ENCODE results near the gene SARNP. TPM values are rescaled to one million over a fixed set of nuclear protein-coding genes. Genes with fewer than 3 reads are reported as not detected.

SARNP gene
- polyA plus RNA-seq, 2 of the 4 experiments (the other 2 are of a cell fraction), result 123 to 198 TPM

GRCh38 chr12:55718015-55718414 lies 99.5 kb downstream of the SARNP start:
- Histone ChIP-seq H3K4me3 (no peak overlapping the region), H3K4me1 (peaks cover 54% of the 10 kb centered on the region), H3K9me3 (no peaks in the 10 kb centered on the region), H3K27ac (no peak overlapping the region), H3K4me2 (peak overlapping the region; percentile 93; the same call in 2 of the 3 replicates)
- ATAC-seq, result no peak
- FAIRE-seq, result no peak
- DNase-seq (ENCODE audit: low read depth in 1 of 2, low spot score in 1 of 2), result no peak
- ChIA-PET CTCF (interaction anchor here (3.9 to 12.3 kb wide), 4 partner anchors 12 to 61 kb away, joined by 20 to 139 read pairs (median 51); partner anchors contain the start of genes GDF11 and ITGA7), POLR2A (interaction anchor here (0.9 to 1.0 kb wide), 2 partner anchors 11 to 37 kb away, joined by 3 read pairs; partner anchors contain the start of gene CD63)
- 85% methylated on average over 4 of the region's 4 CpGs for WGBS (ENCODE audit: missing lambda C conversion rate)
- TF ChIP-seq KDM5A (IDR thresholded peaks at IDR 0.05) (no peak), POLR2AphosphoS2 (conservative IDR thresholded peaks at IDR 0.05; ENCODE audit: low read length) (no peak), PHF8 (IDR thresholded peaks at IDR 0.05; ENCODE audit: borderline replicate concordance, low read depth) (no peak), HOXA7 (CRISPR knock-in tag; IDR thresholded peaks at IDR 0.05) (no peak), RNF2 (IDR thresholded peaks at IDR 0.05; ENCODE audit: borderline replicate concordance, low read depth) (no peak), ZNF302 (CRISPR knock-in tag; IDR thresholded peaks at IDR 0.05) (no peak), FOSL2 (IDR thresholded peaks at IDR 0.05) (no peak), FOSL2 (CRISPR knock-in tag; IDR thresholded peaks at IDR 0.05) (no peak), HES2 (IDR thresholded peaks at IDR 0.05) (no peak), ATOH8 (CRISPR knock-in tag; IDR thresholded peaks at IDR 0.05; ENCODE audit: low read depth) (no peak), SMC3 (IDR thresholded peaks at IDR 0.05) (no peak), HOXB13 (CRISPR knock-in tag; IDR thresholded peaks at IDR 0.05; ENCODE audit: low read depth) (no peak), MAFK (IDR thresholded peaks at IDR 0.05; ENCODE audit: partially characterized antibody) (no peak), EHMT2 (IDR thresholded peaks at IDR 0.05; ENCODE audit: low read depth) (no peak)

GRCh38 chr12:55717011-55718007 lies 100.2 kb downstream of the SARNP start:
- H3K4me1 ChIP-seq, result peaks cover 54% of the 10 kb centered on the region
- no peak for FAIRE-seq
- TF ChIP-seq JUN (IDR thresholded peaks at IDR 0.05), result no peak
- TF ChIP-seq RAD21 (conservative IDR thresholded peaks at IDR 0.05 in 1 of 2, IDR thresholded peaks at IDR 0.05 in 1 of 2), result no peak
- no peak for TF ChIP-seq POLR2A (IDR thresholded peaks at IDR 0.05; ENCODE audit: low read length)
- TF ChIP-seq CEBPB (IDR thresholded peaks at IDR 0.05), result no peak
- no peak for TF ChIP-seq CTCF (IDR thresholded peaks at IDR 0.05)
- no peak for TF ChIP-seq HEYL (CRISPR knock-in tag; IDR thresholded peaks at IDR 0.05)
- no peak for TF ChIP-seq CHD2 (IDR thresholded peaks at IDR 0.05; ENCODE audit: low read length, partially characterized antibody)
- no peak for TF ChIP-seq NFE2L2 (conservative IDR thresholded peaks at IDR 0.05; ENCODE audit: low read length)
- no peak for TF ChIP-seq ELK1 (IDR thresholded peaks at IDR 0.05; ENCODE audit: low read depth, low read length)
- no peak for TF ChIP-seq CHD4 (IDR thresholded peaks at IDR 0.05; ENCODE audit: borderline replicate concordance)
- TF ChIP-seq EP300 (IDR thresholded peaks at IDR 0.05), result no peak
- no peak for TF ChIP-seq ZFP36 (IDR thresholded peaks at IDR 0.05; ENCODE audit: borderline replicate concordance, partially characterized antibody)
- no peak for TF ChIP-seq HOXA7 (CRISPR knock-in tag; IDR thresholded peaks at IDR 0.05)
- no peak for TF ChIP-seq REST (IDR thresholded peaks at IDR 0.05)
- TF ChIP-seq PHF8 (IDR thresholded peaks at IDR 0.05; ENCODE audit: borderline replicate concordance, low read depth), result no peak
- TF ChIP-seq CBX8 (IDR thresholded peaks at IDR 0.05), result no peak
- no peak for TF ChIP-seq RFX5 (IDR thresholded peaks at IDR 0.05)

More at GRCh38 chr12:55717011-55718007, 100.2 kb downstream of the SARNP start:
- Histone ChIP-seq H3K4me3 (peak overlapping the region; percentile 86), H3K27ac (peak overlapping the region; percentile 96 to 97), H3K4me2 (peak overlapping the region; percentile 93), H3K9me3 (no peaks in the 10 kb centered on the region)
- no peak for DNase-seq (ENCODE audit: low read depth in 1 of 2, low spot score in 1 of 2)
- ChIA-PET CTCF (interaction anchor here (0.7 to 12.3 kb wide), 8 partner anchors 8 to 209 kb away, joined by 3 to 139 read pairs (median 14); partner anchors contain the start of genes GDF11 and ITGA7), POLR2A (interaction anchor here (1.0 kb wide), 1 partner anchor 12 kb away, joined by 3 read pairs; the partner anchor contains the start of gene CD63)
- ATAC-seq, result no peak
- WGBS (ENCODE audit: missing lambda C conversion rate), result 55% methylated on average over 8 of the region's 8 CpGs
